ENCODE results near the gene TIMMDC1. TPM values are rescaled to one million over a fixed set of nuclear protein-coding genes. Genes with fewer than 3 reads are reported as not detected.
A peak's percentile ranks its signal among the peaks of the same experiment; 100 is the strongest.

TIMMDC1 gene
- 74.9 TPM for total RNA-seq
- 10 to 100 TPM; 68.3 to 81.7 (median 71.8) TPM for polyA plus RNA-seq (ENCODE audit: insufficient read depth in 1 of 8, insufficient read length in 8 of 8, low replicate concordance in 1 of 8)
- long read RNA-seq, donor 1, transcript TIMMDC1-208 (7 exons, 2,394 nt) = major isoform, 8 of 8 reads
- long read RNA-seq, donor 1, partial matches to known transcripts = 0 of 8 reads
- long read RNA-seq, donor 1, other reads (novel, unspliced or antisense) = 0 of 8 reads
- long read RNA-seq, donor 2, partial matches to known transcripts = 0 of 3 reads
- long read RNA-seq, donor 2, other reads (novel, unspliced or antisense) = 0 of 3 reads
- long read RNA-seq, donor 3, transcript TIMMDC1-208 (7 exons, 2,394 nt) = major isoform, 28 of 38 reads
- long read RNA-seq, donor 3, partial matches to known transcripts = 6 of 38 reads
- long read RNA-seq, donor 3, other reads (novel, unspliced or antisense) = 0 of 38 reads
- long read RNA-seq, donor 4, transcript TIMMDC1-208 (7 exons, 2,394 nt) = major isoform, 15 of 30 reads
- long read RNA-seq, donor 4, partial matches to known transcripts = 15 of 30 reads
- long read RNA-seq, donor 4, other reads (novel, unspliced or antisense) = 0 of 30 reads
- long read RNA-seq, donor 5, transcript TIMMDC1-208 (7 exons, 2,394 nt) = major isoform, 47 of 95 reads
- long read RNA-seq, donor 5, partial matches to known transcripts = 47 of 95 reads
- long read RNA-seq, donor 5, other reads (novel, unspliced or antisense) = 0 of 95 reads
- long read RNA-seq, donor 6, transcript TIMMDC1-208 (7 exons, 2,394 nt) = major isoform, 46 of 89 reads
- long read RNA-seq, donor 6, partial matches to known transcripts = 43 of 89 reads
- long read RNA-seq, donor 6, other reads (novel, unspliced or antisense) = 0 of 89 reads
- long read RNA-seq, donor 7, transcript TIMMDC1-208 (7 exons, 2,394 nt) = major isoform, 20 of 67 reads
- long read RNA-seq, donor 7, partial matches to known transcripts = 44 of 67 reads
- long read RNA-seq, donor 7, other reads (novel, unspliced or antisense) = 0 of 67 reads
- long read RNA-seq, donor 8, transcript TIMMDC1-208 (7 exons, 2,394 nt) = major isoform, 18 of 38 reads
- long read RNA-seq, donor 8, partial matches to known transcripts = 20 of 38 reads
- long read RNA-seq, donor 8, other reads (novel, unspliced or antisense) = 0 of 38 reads
- long read RNA-seq, donor 9, transcript TIMMDC1-208 (7 exons, 2,394 nt) = major isoform, 11 of 36 reads
- long read RNA-seq, donor 9, partial matches to known transcripts = 24 of 36 reads
- long read RNA-seq, donor 9, other reads (novel, unspliced or antisense) = 0 of 36 reads
- long read RNA-seq, donor 10, transcript TIMMDC1-208 (7 exons, 2,394 nt) = major isoform, 20 of 74 reads
- long read RNA-seq, donor 10, partial matches to known transcripts = 52 of 74 reads
- long read RNA-seq, donor 10, other reads (novel, unspliced or antisense) = 0 of 74 reads
- long read RNA-seq, donor 11, transcript TIMMDC1-208 (7 exons, 2,394 nt) = major isoform, 16 of 43 reads
- long read RNA-seq, donor 11, partial matches to known transcripts = 25 of 43 reads
- long read RNA-seq, donor 11, other reads (novel, unspliced or antisense) = 0 of 43 reads

DNA sequence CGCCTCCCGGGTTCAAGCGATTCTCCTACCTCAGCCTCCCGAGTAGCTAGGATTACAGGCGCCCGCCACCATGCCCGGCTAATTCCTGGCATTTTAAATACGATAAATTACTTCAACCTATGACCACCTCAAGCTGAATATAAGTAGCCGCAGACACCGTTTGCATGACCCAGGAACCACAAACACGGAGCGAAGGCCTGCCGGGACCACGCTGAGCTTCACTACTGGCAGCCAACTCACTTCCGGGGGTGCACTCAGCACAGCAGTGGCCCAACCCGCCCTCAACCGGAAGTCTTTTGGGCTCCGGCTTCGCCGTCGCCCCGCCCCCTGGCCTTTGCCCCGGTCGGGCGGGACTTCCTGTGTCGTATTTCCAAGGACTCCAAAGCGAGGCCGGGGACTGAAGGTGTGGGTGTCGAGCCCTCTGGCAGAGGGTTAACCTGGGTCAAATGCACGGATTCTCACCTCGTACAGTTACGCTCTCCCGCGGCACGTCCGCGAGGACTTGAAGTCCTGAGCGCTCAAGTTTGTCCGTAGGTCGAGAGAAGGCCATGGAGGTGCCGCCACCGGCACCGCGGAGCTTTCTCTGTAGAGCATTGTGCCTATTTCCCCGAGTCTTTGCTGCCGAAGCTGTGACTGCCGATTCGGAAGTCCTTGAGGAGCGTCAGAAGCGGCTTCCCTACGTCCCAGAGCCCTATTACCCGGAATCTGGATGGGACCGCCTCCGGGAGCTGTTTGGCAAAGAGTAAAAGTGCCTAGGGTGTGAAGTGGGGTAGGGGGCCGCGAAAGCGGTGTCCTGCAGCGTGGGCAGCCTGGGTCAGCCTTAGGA is at the start of gene TIMMDC1:
TSS of gene TIMMDC1 (plus strand) at position 362 of the 826 bp plus-strand sequence. CDS start at position 549, 187 bp downstream.
- under 1% methylated on average over 54 of the region's 58 CpGs for WGBS (ENCODE audit: insufficient coverage)
- peak; percentile 99 for DNase-seq
- peak within 1 kb of the TSS; percentile 99 for H3K27ac ChIP-seq (ENCODE audit: low read length)
- no peaks in the 10 kb centered on the region for H3K27me3 ChIP-seq (ENCODE audit: control insufficient read depth, insufficient read depth, low read length)
- H3K4me3 ChIP-seq (ENCODE audit: low read length) = peak within 1 kb of the TSS; percentile 88
- H3K36me3 ChIP-seq (ENCODE audit: control insufficient read depth, insufficient read depth, low read length) = no peaks in the 10 kb centered on the region
- no peaks in the 10 kb centered on the region for H3K9me3 ChIP-seq (replicated peaks; ENCODE audit: control insufficient read depth, low read depth, low read length)
- H3K4me1 ChIP-seq (ENCODE audit: control insufficient read depth, insufficient read depth, low read length) = peaks cover 9% of the 10 kb centered on the region

DNA sequence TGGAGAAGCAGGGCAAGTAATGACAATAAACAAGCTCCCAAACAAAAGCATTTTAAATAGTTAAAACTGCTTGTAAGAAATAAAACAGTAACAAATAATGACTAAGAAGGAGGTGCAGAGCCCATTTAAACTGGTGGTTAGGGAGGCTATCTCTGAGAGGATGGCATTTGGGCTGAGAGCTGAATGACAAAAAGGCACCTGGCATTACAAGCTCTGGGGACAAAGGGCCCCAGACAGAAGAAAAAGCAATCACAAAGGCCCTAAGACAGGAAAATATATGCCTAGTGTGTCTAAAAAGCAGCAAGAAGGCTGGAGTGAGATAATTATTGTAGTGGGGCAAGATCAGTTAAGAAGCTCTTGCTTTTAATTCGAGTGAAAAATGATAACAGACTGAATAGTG is 44.5 kb upstream of the TIMMDC1 start:
- Histone ChIP-seq H3K9me3 (replicated peaks; ENCODE audit: control insufficient read depth, low read depth, low read length) (no peaks in the 10 kb centered on the region), H3K4me3 (ENCODE audit: low read length) (no peak overlapping the region), H3K27ac (ENCODE audit: low read length) (no peak overlapping the region), H3K27me3 (ENCODE audit: control insufficient read depth, insufficient read depth, low read length) (no peaks in the 10 kb centered on the region), H3K36me3 (ENCODE audit: control insufficient read depth, insufficient read depth, low read length) (peaks cover 48% of the 10 kb centered on the region), H3K4me1 (ENCODE audit: control insufficient read depth, insufficient read depth, low read length) (no peaks in the 10 kb centered on the region)
- no peak for DNase-seq
- WGBS (ENCODE audit: insufficient coverage) = no CpG with 5 or more reads among the region's 1 CpG

- no peaks in the 10 kb centered on the region for H3K27me3 ChIP-seq (ENCODE audit: control insufficient read depth, insufficient read depth, low read length)
- no peaks in the 10 kb centered on the region for H3K4me1 ChIP-seq (ENCODE audit: control insufficient read depth, insufficient read depth, low read length)
- no peak for DNase-seq
- no peak overlapping the region for H3K27ac ChIP-seq (ENCODE audit: low read length)
- peaks cover 60% of the 10 kb centered on the region for H3K36me3 ChIP-seq (ENCODE audit: control insufficient read depth, insufficient read depth, low read length)
- 100% methylated on average over 1 of the region's 1 CpG for WGBS (ENCODE audit: insufficient coverage)
- H3K4me3 ChIP-seq (ENCODE audit: low read length) = no peak overlapping the region
- no peaks in the 10 kb centered on the region for H3K9me3 ChIP-seq (replicated peaks; ENCODE audit: control insufficient read depth, low read depth, low read length)
Measured at GRCh38 chr3:119456469-119456868, 41.9 kb upstream of the TIMMDC1 start.

GRCh38 chr3:119457246-119457645 is 41.1 kb upstream of the TIMMDC1 start:
- DNase-seq = peak; percentile 9
- no CpG with 5 or more reads among the region's 4 CpGs for WGBS (ENCODE audit: insufficient coverage)
- Histone ChIP-seq H3K27me3 (ENCODE audit: control insufficient read depth, insufficient read depth, low read length) (no peaks in the 10 kb centered on the region), H3K9me3 (replicated peaks; ENCODE audit: control insufficient read depth, low read depth, low read length) (no peaks in the 10 kb centered on the region), H3K4me3 (ENCODE audit: low read length) (no peak overlapping the region), H3K27ac (ENCODE audit: low read length) (no peak overlapping the region), H3K36me3 (ENCODE audit: control insufficient read depth, insufficient read depth, low read length) (peaks cover 60% of the 10 kb centered on the region), H3K4me1 (ENCODE audit: control insufficient read depth, insufficient read depth, low read length) (peaks cover 2% of the 10 kb centered on the region)

DNA sequence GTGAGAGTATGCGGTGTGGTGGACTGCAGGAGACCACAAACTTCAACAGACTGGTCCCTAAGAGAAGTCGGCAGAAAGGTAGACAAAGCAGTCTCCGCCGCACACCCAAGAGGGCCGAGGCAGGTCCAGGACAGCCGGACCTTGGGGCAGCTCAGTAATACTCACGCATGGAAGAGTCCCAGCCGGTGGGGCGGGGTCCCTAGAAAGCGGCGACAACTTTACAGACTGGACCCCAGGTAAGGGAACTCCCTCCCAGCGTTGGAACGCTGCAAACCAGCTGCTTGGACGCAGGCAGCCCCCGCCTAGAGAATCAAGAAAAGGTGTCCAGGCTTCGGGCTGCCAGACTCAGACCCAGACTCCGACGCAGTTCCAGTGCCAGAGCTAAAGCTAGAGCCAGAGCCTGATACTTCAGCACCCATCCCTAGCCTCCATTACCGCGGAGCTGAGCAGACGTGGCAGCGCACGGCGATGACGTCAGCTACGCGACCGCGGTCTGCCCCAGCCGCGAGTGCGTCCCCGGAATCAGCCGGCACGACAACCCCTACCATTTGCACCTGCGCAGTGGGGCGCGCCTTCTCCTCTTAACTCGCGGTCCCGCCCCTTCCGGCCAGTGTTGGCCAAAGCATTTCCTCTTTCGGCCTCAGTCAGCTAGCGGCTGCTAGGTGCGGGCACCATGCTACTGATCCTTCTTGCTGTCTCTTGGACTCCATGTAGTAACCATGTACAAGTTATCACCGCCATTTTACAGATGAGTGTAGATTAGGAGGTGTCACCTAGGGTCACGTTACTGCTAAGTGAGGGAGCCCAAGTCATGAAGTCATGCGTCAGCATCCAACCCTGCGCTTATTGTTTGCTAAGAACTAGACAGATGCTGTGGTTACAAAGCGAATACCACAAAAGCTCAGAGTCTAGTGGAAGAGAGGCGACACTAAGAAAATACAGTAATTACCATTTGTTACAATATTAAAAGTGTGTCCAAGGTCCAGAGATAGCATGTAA is 34.9 kb upstream of the TIMMDC1 start, which contains the start of gene TMEM39A:
TSS of gene TMEM39A (minus strand) at position 445 of the 999 bp plus-strand sequence. CDS start 1,541 bp downstream, outside the sequence.
- peak within 1 kb of the TSS; percentile 98 for H3K4me3 ChIP-seq (ENCODE audit: low read length)
- DNase-seq = peak; percentile 100
- H3K27ac ChIP-seq (ENCODE audit: low read length) = peak within 1 kb of the TSS; percentile 96
- no peaks in the 10 kb centered on the region for H3K9me3 ChIP-seq (replicated peaks; ENCODE audit: control insufficient read depth, low read depth, low read length)
- 0% methylated on average over 43 of the region's 51 CpGs for WGBS (ENCODE audit: insufficient coverage)
- peaks cover 24% of the 10 kb centered on the region for H3K36me3 ChIP-seq (ENCODE audit: control insufficient read depth, insufficient read depth, low read length)
- H3K4me1 ChIP-seq (ENCODE audit: control insufficient read depth, insufficient read depth, low read length) = peaks cover 7% of the 10 kb centered on the region
- no peaks in the 10 kb centered on the region for H3K27me3 ChIP-seq (ENCODE audit: control insufficient read depth, insufficient read depth, low read length)

GRCh38 chr3:119468041-119468440 is 30.3 kb upstream of the TIMMDC1 start:
- 100% methylated on average over 1 of the region's 2 CpGs for WGBS (ENCODE audit: insufficient coverage)
- no peaks in the 10 kb centered on the region for H3K27me3 ChIP-seq (ENCODE audit: control insufficient read depth, insufficient read depth, low read length)
- DNase-seq = no peak
- H3K4me1 ChIP-seq (ENCODE audit: control insufficient read depth, insufficient read depth, low read length) = peaks cover 9% of the 10 kb centered on the region
- H3K36me3 ChIP-seq (ENCODE audit: control insufficient read depth, insufficient read depth, low read length) = peaks cover 10% of the 10 kb centered on the region
- no peaks in the 10 kb centered on the region for H3K9me3 ChIP-seq (replicated peaks; ENCODE audit: control insufficient read depth, low read depth, low read length)
- H3K4me3 ChIP-seq (ENCODE audit: low read length) = no peak overlapping the region
- no peak overlapping the region for H3K27ac ChIP-seq (ENCODE audit: low read length)

DNA sequence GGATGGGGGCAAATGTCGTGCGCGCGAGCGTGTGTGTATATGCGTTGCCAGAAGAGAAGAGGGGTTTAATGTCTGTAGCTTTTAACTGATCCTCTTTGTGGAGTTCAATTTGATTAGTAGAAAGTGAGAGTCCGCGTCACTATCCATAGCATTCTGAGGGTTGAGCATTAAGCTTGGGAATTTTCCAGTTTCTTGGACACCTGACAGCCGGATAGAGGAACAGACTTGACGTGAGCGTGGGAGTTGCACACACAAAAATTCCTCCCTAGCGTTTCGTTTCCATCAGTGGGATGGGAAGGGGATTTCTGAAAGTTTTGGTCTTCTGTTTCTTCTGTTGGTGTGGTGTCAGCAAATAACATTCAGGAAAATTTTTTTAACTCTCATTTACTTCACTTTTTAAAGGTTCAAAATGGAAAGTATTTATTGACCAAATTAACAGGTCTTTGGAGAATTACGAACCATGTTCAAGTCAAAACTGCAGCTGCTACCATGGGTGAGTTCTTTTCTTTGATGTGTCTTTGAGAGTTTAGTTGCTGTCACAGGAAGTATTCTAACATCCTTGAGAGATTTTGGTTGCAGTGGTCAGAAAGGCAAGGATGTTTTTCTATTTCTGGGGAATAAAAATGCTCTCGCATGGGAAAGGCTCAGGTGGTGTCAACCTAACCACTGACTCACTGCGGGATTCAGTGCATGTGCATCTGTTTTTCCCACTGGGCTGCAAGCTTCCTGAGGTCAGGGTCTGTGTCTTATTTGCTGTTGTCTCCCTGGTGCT is 28.7 kb upstream of the TIMMDC1 start:
- H3K4me1 ChIP-seq (ENCODE audit: control insufficient read depth, insufficient read depth, low read length) = peaks cover 5% of the 10 kb centered on the region
- H3K36me3 ChIP-seq (ENCODE audit: control insufficient read depth, insufficient read depth, low read length) = peaks cover 12% of the 10 kb centered on the region
- DNase-seq = peak; percentile 72
- WGBS (ENCODE audit: insufficient coverage) = 11% methylated on average over 9 of the region's 16 CpGs
- H3K9me3 ChIP-seq (replicated peaks; ENCODE audit: control insufficient read depth, low read depth, low read length) = no peaks in the 10 kb centered on the region
- peak overlapping the region; percentile 79 for H3K4me3 ChIP-seq (ENCODE audit: low read length)
- H3K27ac ChIP-seq (ENCODE audit: low read length) = peak overlapping the region; percentile 37
- no peaks in the 10 kb centered on the region for H3K27me3 ChIP-seq (ENCODE audit: control insufficient read depth, insufficient read depth, low read length)

Measured in muscle of leg (tissue), 16 donors.